Sigmoid colon (tissue), 4 donors: ENCODE data around the gene ADAMTS12.

Experiments used
- EP300 ChIP-seq, 4 donors: sonication (generic); formaldehyde crosslinking; IDR thresholded peaks; one replicate each; pipeline ENCODE4 v1.6.1; 2017; ENCODE audit warnings: antibody characterized with exemption in 4 of 4
- POLR2A ChIP-seq, 2 donors: fragments of 450-650 bp; IDR thresholded peaks; one replicate each; pipeline ENCODE4 v1.6.1; 2016; ENCODE audit warnings: antibody characterized with exemption in 2 of 2, mild to moderate bottlenecking in 2 of 2, moderate library complexity in 2 of 2
- POLR2AphosphoS5 ChIP-seq, 4 donors: sonication (generic); formaldehyde crosslinking; IDR thresholded peaks; one replicate each; pipeline ENCODE4 v1.6.1; 2017; ENCODE audit warnings: antibody characterized with exemption in 4 of 4
- TF ChIP-seq, protein P1 (sequence below), 4 experiments: fragments of 450-650 bp in 3 of 4; fragments of 200-600 bp in 1 of 4; IDR thresholded peaks; one replicate each; pipeline ENCODE4 v1.5.1; 2016 to 2019; ENCODE audit warnings: antibody characterized with exemption in 4 of 4, mild to moderate bottlenecking in 3 of 4, moderate library complexity in 2 of 4

DNA sequence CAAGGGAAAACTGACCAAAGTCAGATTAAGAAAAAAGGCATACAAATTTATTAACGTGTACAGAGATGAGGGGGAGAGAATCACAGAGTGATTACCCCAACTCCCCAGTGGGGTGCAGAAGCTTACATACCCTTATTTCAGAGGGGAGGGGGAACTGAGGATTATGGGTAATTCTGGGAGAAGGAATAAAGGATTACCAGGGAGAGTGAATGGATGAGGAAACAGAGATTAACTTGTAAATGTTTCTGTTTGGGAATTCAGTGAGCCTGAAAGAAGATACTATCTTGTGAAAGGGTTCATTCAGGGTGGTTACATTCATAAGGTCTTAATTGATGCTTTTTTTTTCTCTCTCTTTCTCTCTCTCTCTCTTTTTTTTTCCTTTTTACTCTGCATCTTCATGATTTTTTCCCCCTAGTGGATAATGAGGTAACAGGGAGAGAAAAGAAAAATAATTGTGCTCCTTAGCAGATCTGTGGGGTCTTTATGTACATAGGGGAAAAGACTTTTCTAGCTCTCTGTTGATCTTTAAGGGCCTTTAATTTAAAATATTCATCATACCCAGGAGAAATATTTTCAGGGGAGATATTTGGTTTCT is 401.6 kb downstream of the ADAMTS12 start:
- TF ChIP-seq, protein P1, sequence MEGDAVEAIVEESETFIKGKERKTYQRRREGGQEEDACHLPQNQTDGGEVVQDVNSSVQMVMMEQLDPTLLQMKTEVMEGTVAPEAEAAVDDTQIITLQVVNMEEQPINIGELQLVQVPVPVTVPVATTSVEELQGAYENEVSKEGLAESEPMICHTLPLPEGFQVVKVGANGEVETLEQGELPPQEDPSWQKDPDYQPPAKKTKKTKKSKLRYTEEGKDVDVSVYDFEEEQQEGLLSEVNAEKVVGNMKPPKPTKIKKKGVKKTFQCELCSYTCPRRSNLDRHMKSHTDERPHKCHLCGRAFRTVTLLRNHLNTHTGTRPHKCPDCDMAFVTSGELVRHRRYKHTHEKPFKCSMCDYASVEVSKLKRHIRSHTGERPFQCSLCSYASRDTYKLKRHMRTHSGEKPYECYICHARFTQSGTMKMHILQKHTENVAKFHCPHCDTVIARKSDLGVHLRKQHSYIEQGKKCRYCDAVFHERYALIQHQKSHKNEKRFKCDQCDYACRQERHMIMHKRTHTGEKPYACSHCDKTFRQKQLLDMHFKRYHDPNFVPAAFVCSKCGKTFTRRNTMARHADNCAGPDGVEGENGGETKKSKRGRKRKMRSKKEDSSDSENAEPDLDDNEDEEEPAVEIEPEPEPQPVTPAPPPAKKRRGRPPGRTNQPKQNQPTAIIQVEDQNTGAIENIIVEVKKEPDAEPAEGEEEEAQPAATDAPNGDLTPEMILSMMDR (IDR thresholded peaks at IDR 0.05), result no peak
- TF ChIP-seq POLR2A (IDR thresholded peaks at IDR 0.05) (no peak), EP300 (IDR thresholded peaks at IDR 0.05) (no peak), POLR2AphosphoS5 (IDR thresholded peaks at IDR 0.05) (no peak)
